HG02943 (cell line): ENCODE results near the gene CALML3.
"Not testable (repeated sequence)": the region's sequence is repeated elsewhere in the genome, so short reads cannot be mapped to it uniquely, and the experiment has no call there.

Experiments used
- ATAC-seq: cut with Tn5 transposase; IDR thresholded peaks from one replicate; pipeline ENCODE4 v1.9.1; 2021; ENCODE audit warnings: mild to moderate bottlenecking, low read depth, moderate library complexity; ENCODE audit not compliant: unreplicated experiment

Gene CALML3

GRCh38 chr10:5524641-5525560, at the start of gene CALML3:
CALML3 (plus strand) TSS chr10:5524961; CDS start chr10:5525086, 125 bp downstream.
- ATAC-seq = no peak

- ATAC-seq = not testable (repeated sequence)
Observed at GRCh38 chr10:5475088-5475487, 49.7 kb upstream of the CALML3 start.

- not testable (repeated sequence) for ATAC-seq
Observed at GRCh38 chr10:5475974-5476807, 48.6 kb upstream of the CALML3 start.

- no peak for ATAC-seq
Observed at GRCh38 chr10:5476918-5477525, 47.7 kb upstream of the CALML3 start.

GRCh38 chr10:5477948-5478693, 46.6 kb upstream of the CALML3 start:
- no peak for ATAC-seq

DNA sequence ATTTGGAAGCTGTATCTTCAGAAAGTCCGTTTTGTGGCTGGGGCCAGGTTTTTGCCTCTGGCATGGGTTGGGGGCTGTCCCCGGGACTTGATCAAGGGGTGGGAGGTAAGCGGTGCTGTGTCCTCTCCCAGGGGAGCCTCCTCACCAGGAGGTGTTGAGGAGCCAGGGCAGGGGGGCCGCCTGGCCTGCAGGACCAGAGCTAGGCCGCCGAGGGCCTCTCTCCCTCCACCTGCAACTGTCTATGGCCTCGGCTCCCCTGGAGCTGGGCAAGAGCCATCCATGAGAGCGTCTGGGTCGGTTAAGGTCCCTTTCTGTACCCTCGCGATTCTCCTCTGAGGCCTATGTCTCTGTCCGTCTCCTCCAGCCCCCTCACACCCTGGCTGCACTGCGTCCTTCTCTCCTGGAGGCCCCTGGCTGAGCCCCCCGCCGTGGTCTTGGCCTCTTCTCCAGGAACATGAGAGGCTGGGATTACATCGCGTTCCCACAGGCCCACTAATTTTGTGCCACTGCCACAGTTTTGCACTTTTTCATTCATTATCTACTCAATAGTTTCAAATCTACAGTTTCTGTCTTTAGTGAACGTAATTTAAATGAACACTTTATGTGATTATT, 46.0 kb upstream of the CALML3 start:
- ATAC-seq = no peak

DNA sequence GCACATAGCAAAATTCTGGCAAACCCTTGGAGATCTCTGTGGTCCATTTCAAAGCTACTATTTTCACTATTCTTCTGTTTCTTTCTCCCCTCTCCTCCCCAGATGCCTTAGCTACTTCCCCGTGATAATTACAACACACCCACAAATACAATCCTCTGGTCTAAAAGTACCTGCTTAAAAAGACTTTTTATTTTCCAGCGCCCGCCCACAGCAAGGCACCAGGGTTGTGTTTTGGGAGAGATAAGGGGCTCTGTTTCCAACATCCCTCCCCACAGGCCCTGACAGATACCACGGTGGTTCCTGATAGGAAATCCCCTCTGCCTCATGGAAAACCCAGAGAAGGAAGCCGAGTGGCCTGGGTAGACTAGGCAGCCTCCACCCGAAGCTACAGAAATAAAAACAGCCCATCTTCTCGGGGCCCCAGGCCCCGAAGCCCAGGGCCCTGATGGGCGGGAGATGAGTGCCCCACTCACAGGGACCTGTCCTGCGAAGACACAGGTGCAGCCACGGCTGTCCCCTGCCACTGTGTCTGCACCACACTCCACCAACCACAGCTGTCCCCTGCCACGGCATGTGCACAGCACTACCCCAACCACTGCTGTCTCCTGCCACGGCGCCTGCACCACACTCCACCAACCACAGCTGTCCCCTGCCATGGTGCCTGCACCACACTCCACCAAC, 45.1 kb upstream of the CALML3 start:
- no peak for ATAC-seq

DNA sequence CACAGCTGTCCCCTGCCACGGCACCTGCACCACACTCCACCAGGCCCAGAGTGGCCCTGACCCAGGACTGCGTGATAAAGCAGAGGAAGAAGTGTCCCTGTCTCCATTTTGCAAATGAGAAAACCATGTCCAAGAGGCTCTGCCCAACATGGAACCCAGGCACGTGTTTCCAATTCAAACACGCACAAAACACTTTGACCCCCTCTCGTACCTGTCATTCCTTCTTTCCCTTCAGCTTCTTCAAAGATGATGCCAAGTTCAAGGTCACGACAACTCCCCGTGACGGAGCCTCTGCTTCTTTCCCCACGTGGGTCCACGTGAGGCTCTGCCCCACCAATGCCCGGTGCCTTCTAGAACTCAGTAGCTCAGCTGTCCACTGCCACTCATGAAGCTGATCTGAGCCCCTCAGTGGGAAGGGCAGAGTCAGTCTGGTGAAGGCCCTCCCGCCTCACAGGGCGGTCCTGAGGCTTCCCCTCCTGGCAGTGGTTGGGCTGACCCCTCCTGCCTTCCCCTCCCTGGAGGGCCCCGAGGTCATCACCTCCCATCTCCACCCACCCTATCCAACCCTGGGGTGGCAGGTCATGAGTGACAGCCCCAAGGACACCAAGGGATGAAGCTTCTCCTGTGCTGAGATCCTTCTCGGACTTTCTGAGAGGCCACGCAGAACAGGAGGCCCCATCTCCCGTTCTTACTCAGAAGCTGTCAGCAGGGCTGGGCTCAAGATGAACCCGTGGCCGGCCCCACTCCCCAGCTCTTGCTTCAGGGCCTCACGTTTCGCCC, 44.4 kb upstream of the CALML3 start:
- no peak for ATAC-seq

GRCh38 chr10:5481121-5481520, 43.6 kb upstream of the CALML3 start:
- no peak for ATAC-seq

DNA sequence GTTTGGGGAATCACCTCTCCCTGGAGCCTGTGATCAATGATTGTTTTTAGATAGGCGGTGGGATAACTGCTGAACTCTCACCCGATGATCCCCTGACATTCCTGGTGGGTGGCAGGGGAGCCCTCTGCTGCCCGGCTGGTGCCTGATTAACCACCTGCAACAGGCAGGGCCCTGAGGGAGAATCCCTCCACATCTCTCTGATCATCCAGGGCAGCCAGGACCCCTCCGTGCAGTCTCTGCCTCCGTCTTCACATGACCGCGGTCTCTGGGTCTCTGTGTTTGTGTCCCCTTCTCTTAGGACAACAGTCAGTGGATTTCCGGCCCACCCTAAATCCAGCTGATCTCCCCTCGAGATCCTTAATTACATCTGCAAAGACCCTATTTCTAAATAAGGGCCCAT, 42.7 kb upstream of the CALML3 start:
- ATAC-seq = no peak

GRCh38 chr10:5484205-5484604, 40.6 kb upstream of the CALML3 start:
- no peak for ATAC-seq

- ATAC-seq = no peak
Observed at GRCh38 chr10:5485290-5485689, 39.5 kb upstream of the CALML3 start.

- no peak for ATAC-seq
Observed at GRCh38 chr10:5485948-5486852, 38.6 kb upstream of the CALML3 start.

DNA sequence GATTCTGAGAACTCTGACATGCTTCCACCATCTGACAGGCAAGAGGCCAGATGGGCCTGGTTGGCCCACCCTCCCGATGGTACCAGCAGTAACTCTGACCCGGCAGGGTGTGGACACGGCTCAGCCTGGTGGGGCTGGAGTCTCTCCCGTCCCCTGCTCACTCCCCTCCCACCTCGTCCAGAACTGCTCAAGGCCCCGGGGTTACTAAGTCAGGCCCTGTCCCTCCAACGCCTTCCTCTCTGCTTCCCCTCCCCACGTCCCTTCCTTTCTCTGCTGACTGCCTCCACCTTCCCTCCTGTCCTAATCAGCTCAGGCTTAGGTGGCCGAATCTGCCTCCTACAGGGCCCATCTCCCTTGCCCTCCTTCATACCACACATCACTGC, 37.9 kb upstream of the CALML3 start:
- no peak for ATAC-seq

- ATAC-seq = no peak
Observed at GRCh38 chr10:5488272-5489161, 36.2 kb upstream of the CALML3 start.

- no peak for ATAC-seq
Observed at GRCh38 chr10:5490032-5490431, 34.7 kb upstream of the CALML3 start.
